Measurements from ENCODE around the gene SYP.

GRCh38 chrX:49202022-49202421 is 2.0 kb upstream of the SYP start:
- TF ChIP-seq, protein P1, sequence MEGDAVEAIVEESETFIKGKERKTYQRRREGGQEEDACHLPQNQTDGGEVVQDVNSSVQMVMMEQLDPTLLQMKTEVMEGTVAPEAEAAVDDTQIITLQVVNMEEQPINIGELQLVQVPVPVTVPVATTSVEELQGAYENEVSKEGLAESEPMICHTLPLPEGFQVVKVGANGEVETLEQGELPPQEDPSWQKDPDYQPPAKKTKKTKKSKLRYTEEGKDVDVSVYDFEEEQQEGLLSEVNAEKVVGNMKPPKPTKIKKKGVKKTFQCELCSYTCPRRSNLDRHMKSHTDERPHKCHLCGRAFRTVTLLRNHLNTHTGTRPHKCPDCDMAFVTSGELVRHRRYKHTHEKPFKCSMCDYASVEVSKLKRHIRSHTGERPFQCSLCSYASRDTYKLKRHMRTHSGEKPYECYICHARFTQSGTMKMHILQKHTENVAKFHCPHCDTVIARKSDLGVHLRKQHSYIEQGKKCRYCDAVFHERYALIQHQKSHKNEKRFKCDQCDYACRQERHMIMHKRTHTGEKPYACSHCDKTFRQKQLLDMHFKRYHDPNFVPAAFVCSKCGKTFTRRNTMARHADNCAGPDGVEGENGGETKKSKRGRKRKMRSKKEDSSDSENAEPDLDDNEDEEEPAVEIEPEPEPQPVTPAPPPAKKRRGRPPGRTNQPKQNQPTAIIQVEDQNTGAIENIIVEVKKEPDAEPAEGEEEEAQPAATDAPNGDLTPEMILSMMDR (IDR thresholded peaks at IDR 0.05) = no peak
- TF ChIP-seq EP300 (IDR thresholded peaks at IDR 0.05) = no peak
- no peak for TF ChIP-seq POLR2AphosphoS5 (IDR thresholded peaks at IDR 0.05)
- no peak for TF ChIP-seq POLR2A (IDR thresholded peaks at IDR 0.05; ENCODE audit: low read depth)
